K562 (cell line): ENCODE measurements around the gene B9D2. TPM values are rescaled to one million over a fixed set of nuclear protein-coding genes. Genes with fewer than 3 reads are reported as not detected.

Experiments used
- ATAC-seq: fragments of 200-7000 bp; cut with Tn5 transposase; 3 replicates; pipeline ENCODE4 v1.9.1; 2020; ENCODE audit warnings: moderate library complexity
- BruUV-seq: library from RNA; stranded (reverse); fragments of 400-500 nt; replicated peaks from 2 replicates; lab custom pipeline; 2021; lab: Mats Ljungman, UMichigan
- CTCF ChIA-PET: fragments of 300-600 bp; formaldehyde crosslinking; extraction: SDS; loops from one replicate; lab custom pipeline; 2021; ENCODE audit warnings: low intra/inter-chr PET ratio; lab: Yijun Ruan, JAX
- POLR2A ChIA-PET: fragments of 300-600, 350-650 bp; sonication (Branson Sonifier 250); formaldehyde crosslinking; extraction: SDS; loops from one replicate; lab custom pipeline; 2021; ENCODE audit warnings: antibody characterized with exemption, inconsistent platforms; lab: Yijun Ruan, JAX
- DNase-seq, 4 experiments: peaks; one replicate each; pipeline versions ENCODE4 v3.0.0 to v3.0.0-alpha.2; 2011 to 2018; ENCODE audit warnings: low spot score in 3 of 4, mixed read lengths in 3 of 4; ENCODE audit errors: extremely low read depth in 1 of 4
- FAIRE-seq: peaks from 2 replicates; lab custom pipeline; 2011; peaks lifted over from hg19 to GRCh38; lab: Jason Lieb, UNC
- H2AFZ ChIP-seq: 2 replicates; pipeline ENCODE4 v1.6.0; 2011; ENCODE audit warnings: low read depth, low read length, control low read depth, inconsistent platforms
- H3K27ac ChIP-seq: fragments of 200-600 bp; 3 replicates; pipeline ENCODE4 v1.8.0; 2011; ENCODE audit warnings: low read depth, mild to moderate bottlenecking, control low read depth, inconsistent platforms, low read length, moderate library complexity, mixed read lengths; ENCODE audit errors: extremely low read depth
- H3K27me3 ChIP-seq, 2 experiments: fragments of 300-600 bp in 1 of 2; 2 replicates in 1 of 2; 3 replicates in 1 of 2; pipeline versions ENCODE4 v1.6.0 to v1.8.0; 2011; ENCODE audit warnings: inconsistent platforms in 2 of 2, low read length in 2 of 2, mild to moderate bottlenecking in 1 of 2, mixed read lengths in 1 of 2, moderate library complexity in 1 of 2; ENCODE audit not compliant: control insufficient read depth in 2 of 2, insufficient read depth in 2 of 2
- H3K36me3 ChIP-seq: fragments of 300-600 bp; 3 replicates; pipeline ENCODE4 v1.8.0; 2011; ENCODE audit warnings: mild to moderate bottlenecking, low read length, inconsistent platforms; ENCODE audit not compliant: control insufficient read depth, insufficient read depth
- H3K4me1 ChIP-seq, 2 experiments: fragments of 200-600 bp in 1 of 2; replicated peaks in 1 of 2; 2 replicates in 1 of 2; 3 replicates in 1 of 2; pipeline versions ENCODE4 v1.5.1 to v1.8.0; 2011; ENCODE audit warnings: inconsistent platforms in 2 of 2, low read length in 2 of 2, mild to moderate bottlenecking in 1 of 2, mixed read lengths in 1 of 2, moderate library complexity in 1 of 2; ENCODE audit not compliant: control insufficient read depth in 2 of 2, insufficient read depth in 2 of 2
- H3K4me2 ChIP-seq: 2 replicates; pipeline ENCODE4 v1.6.1; 2011; ENCODE audit warnings: low read length, control low read depth, inconsistent platforms, mixed read lengths; ENCODE audit not compliant: insufficient read depth
- H3K4me3 ChIP-seq: fragments of 200-600 bp; sonication (generic), shearing (Covaris generic); 2 replicates; pipeline ENCODE4 v1.5.1; 2016; ENCODE audit warnings: control low read depth, inconsistent platforms
- H3K79me2 ChIP-seq: fragments of 200-600 bp; 3 replicates; pipeline ENCODE4 v1.8.0; 2011; ENCODE audit warnings: low read length, inconsistent platforms; ENCODE audit not compliant: control insufficient read depth, insufficient read depth
- H3K9ac ChIP-seq, 2 experiments: 2 replicates each; pipeline versions ENCODE4 v1.6.0 to v1.6.1; 2011; ENCODE audit warnings: low read depth in 2 of 2, low read length in 2 of 2, control low read depth in 1 of 2, inconsistent platforms in 1 of 2, mild to moderate bottlenecking in 1 of 2, mixed read lengths in 1 of 2; ENCODE audit not compliant: insufficient read depth in 1 of 2
- H3K9me1 ChIP-seq: one replicate; pipeline ENCODE4 v1.6.0; 2011; ENCODE audit warnings: inconsistent platforms, mild to moderate bottlenecking, low read length, moderate library complexity; ENCODE audit not compliant: control insufficient read depth, insufficient read depth
- H3K9me3 ChIP-seq: replicated peaks from 2 replicates; pipeline ENCODE4 v1.5.1; 2011; ENCODE audit warnings: low read depth, low read length, inconsistent platforms; ENCODE audit not compliant: control insufficient read depth, insufficient read depth
- H4K20me1 ChIP-seq: replicated peaks from 2 replicates; pipeline ENCODE4 v1.6.1; 2011; ENCODE audit warnings: low read length, inconsistent platforms, mixed read lengths; ENCODE audit not compliant: control insufficient read depth, insufficient read depth
- CBX1 ChIP-seq: sonication (generic); IDR thresholded peaks from 2 replicates; pipeline ENCODE4 v1.6.1; 2016; ENCODE audit warnings: antibody characterized with exemption, low read depth, mild to moderate bottlenecking
- HDAC3 ChIP-seq: fragments of 450-650 bp; IDR thresholded peaks from 2 replicates; pipeline ENCODE4 v1.6.1; 2018; ENCODE audit warnings: borderline replicate concordance, mild to moderate bottlenecking, moderate library complexity; ENCODE audit not compliant: partially characterized antibody
- RBFOX2 ChIP-seq: fragments of 200-400 bp; formaldehyde crosslinking; IDR thresholded peaks from 2 replicates; pipeline ENCODE4 v1.6.1; 2017; ENCODE audit warnings: low read depth, mild to moderate bottlenecking, low read length, moderate library complexity
- ZNF584 ChIP-seq: fragments of 200-800 bp; sonication (Bioruptor generic); IDR thresholded peaks from 2 replicates; pipeline ENCODE4 v1.6.1; 2016; ENCODE audit warnings: low read depth, mild to moderate bottlenecking, missing genetic modification characterization, missing compliant biosample characterization
- WGBS: fragments of 100-300 bp; shearing (Covaris generic); methylation state at CpG from one replicate; pipeline ENCODE4 v1.1.6; 2016; ENCODE audit warnings: low coverage, mixed read lengths; ENCODE audit not compliant: insufficient coverage; ENCODE audit errors: missing lambda C conversion rate; 5-methylcytosine and 5-hydroxymethylcytosine counted together
- in situ Hi-C: fragments of 300-500 bp; cut with MboI; formaldehyde crosslinking; loops from 4 replicates; pipeline ENCODE4 v1.15.0; 2018; ENCODE audit warnings: inconsistent platforms, mixed read lengths
- intact Hi-C: fragments of 100-400 bp; cut with micrococcal nuclease; formaldehyde crosslinking; loops from 2 replicates; pipeline ENCODE4 v1.14.2; 2022
- polyA plus RNA-seq, 8 experiments: library from polyadenylated mRNA; depleted of rRNA in 4 of 8; stranded (reverse) in 5 of 8; unstranded in 3 of 8; fragments of >200 nt; fragmentation: Nextera tagmentation in 2 of 8; fragmentation: Illumina TruSeq in 1 of 8; extraction: Ambion mirVana in 2 of 8; extraction: Trizol in 1 of 8; gene quantifications; 2 replicates each; pipeline versions ENCODE4 v1.2.1 to v1.2.3, GENCODE V29; 2011 to 2014; ENCODE audit warnings: inconsistent platforms in 1 of 8, missing spikeins in 1 of 8
- total RNA-seq, 7 experiments: library from RNA; depleted of rRNA in 6 of 7; stranded (reverse); fragments of >200 nt in 6 of 7; fragmentation: Illumina TruSeq in 2 of 7; extraction: Trizol in 2 of 7; gene quantifications; 2 replicates each; pipeline versions ENCODE4 v1.2.1 to v1.2.3, GENCODE V29; 2011 to 2021; ENCODE audit warnings: low replicate concordance in 1 of 7

Gene B9D2
- total and polyA plus RNA-seq, 9 of the 15 experiments (the other 6 are each of a cell fraction or from before 2014, with no cell fraction given), result 0.83 to 6.9 (median 2.8) TPM

- H3K9me1 ChIP-seq, result no peaks in the 10 kb centered on the region
- H3K36me3 ChIP-seq, result peaks cover 51% of the 10 kb centered on the region
- POLR2A ChIA-PET, result interaction anchor here (0.7 to 0.9 kb wide), 3 partner anchors 15 to 741 kb away, joined by 3 to 5 read pairs (median 3); no protein-coding TSS in a partner anchor
- no peak for FAIRE-seq
- no peak overlapping the region for H2AFZ ChIP-seq
- no peak overlapping the region; the same call in 1 of the 2 replicates for H3K4me2 ChIP-seq
- WGBS, result 75% methylated on average over 7 of the region's 8 CpGs
- H3K27me3 ChIP-seq, result no peaks in the 10 kb centered on the region
- no peak overlapping the region; the same call in 1 of the 3 replicates for H3K27ac ChIP-seq
- peak overlapping the region; percentile 67 for H3K4me3 ChIP-seq
- no peak for ATAC-seq
- H3K4me1 ChIP-seq, result peaks cover 7 to 12% of the 10 kb centered on the region in 2 experiments; a peak in 4 of 5 replicates
- no peaks in the 10 kb centered on the region for H3K9me3 ChIP-seq
- peaks cover 3% of the 10 kb centered on the region; the same call in 1 of the 2 replicates for H4K20me1 ChIP-seq
- TF ChIP-seq CBX1 (no peak), ZNF584 (CRISPR knock-in tag) (no peak), RBFOX2 (peak; percentile 21; the same call in 1 of the 2 replicates), HDAC3 (no peak)
- TF ChIP-seq, all 486 proteins: peak for 1
- CTCF ChIA-PET, result no interaction called here
- peak overlapping the region in 1 of 2 experiments; percentile 93; a peak in 1 of 4 replicates for H3K9ac ChIP-seq
- in situ Hi-C loops, result loop anchor here (25.0 kb wide), 1 partner anchor 251 kb away; no protein-coding TSS in a partner anchor
- H3K79me2 ChIP-seq, result peaks cover 34% of the 10 kb centered on the region
- intact Hi-C loops, result no loop called here
- BruUV-seq, result no TSS peak
- no peak for DNase-seq
These were observed 52.3 kb downstream of the B9D2 start for GRCh38 chr19:41311613-41312012.
